Adrenal gland (tissue), 12 donors: ENCODE measurements around the gene RAMAC. TPM values are rescaled to one million over a fixed set of nuclear protein-coding genes. Genes with fewer than 3 reads are reported as not detected.

ENCODE experiments used
- DNase-seq, 7 donors: peaks; one replicate each; pipeline ENCODE4 v3.0.0-alpha.2; 2019 to 2020
- H3K27ac ChIP-seq, 5 donors: fragments of 200-600 bp; sonication (generic) in 4 of 5; 1 replicate in 3 of 5; 2 replicates in 2 of 5; pipeline versions ENCODE4 v1.5.1 to v1.8.0; 2016 to 2020; ENCODE audit warnings: mild to moderate bottlenecking in 1 of 5
- H3K27me3 ChIP-seq: fragments of 200-600 bp; 2 replicates; pipeline ENCODE4 v1.8.0; 2021
- H3K36me3 ChIP-seq, 2 donors: fragments of 200-600 bp; replicated peaks in 1 of 2; 1 replicate in 1 of 2; 2 replicates in 1 of 2; pipeline versions ENCODE4 v1.5.1 to v1.8.0; 2018 to 2022
- H3K4me1 ChIP-seq, 2 donors: fragments of 200-600 bp; replicated peaks in 1 of 2; 1 replicate in 1 of 2; 2 replicates in 1 of 2; pipeline versions ENCODE4 v1.5.1 to v1.8.0; 2018 to 2021
- H3K4me3 ChIP-seq, 4 donors: fragments of 200-600 bp; sonication (generic) in 3 of 4; one replicate each; pipeline ENCODE4 v1.5.1; 2016 to 2018
- H3K9me3 ChIP-seq, 3 donors: fragments of 200-600 bp; sonication (generic) in 1 of 3; replicated peaks in 1 of 3; 1 replicate in 2 of 3; 2 replicates in 1 of 3; pipeline versions ENCODE4 v1.5.1 to v1.8.0; 2016 to 2021
- CTCF ChIP-seq, 6 experiments: fragments of 450-650 bp in 4 of 6; fragments of 200-600 bp in 2 of 6; sonication (generic) in 1 of 6; IDR thresholded peaks; 1 replicate in 5 of 6; 2 replicates in 1 of 6; pipeline versions ENCODE4 v1.5.1 to v1.8.0; 2016 to 2021; ENCODE audit warnings: antibody characterized with exemption in 6 of 6, mild to moderate bottlenecking in 2 of 6, moderate library complexity in 1 of 6
- POLR2A ChIP-seq, 2 donors: fragments of 450-650 bp; IDR thresholded peaks; one replicate each; pipeline ENCODE4 v1.6.1; 2017; ENCODE audit warnings: antibody characterized with exemption in 2 of 2, mild to moderate bottlenecking in 2 of 2, moderate library complexity in 1 of 2
- WGBS, 4 donors: extraction: QIAGEN DNeasy Blood & Tissue Kit in 2 of 4; methylation state at CpG; one replicate each; pipeline versions ENCODE4 v1.1.5 to v1.1.7; 2013 to 2017; 5-methylcytosine and 5-hydroxymethylcytosine counted together
- intact Hi-C, 2 donors: fragments of 100-400 bp; cut with DNase I; formaldehyde crosslinking; loops; one replicate each; pipeline versions ENCODE4 v1.14.1 to v1.15.0; 2022 to 2023
- polyA plus RNA-seq, 3 donors: library from polyadenylated mRNA; stranded (reverse); fragments of 200-250 nt in 2 of 3; fragments of 350-450 nt in 1 of 3; fragmentation: Illumina TruSeq in 1 of 3; extraction: RNeasy Lipid Tissue Mini Kit (QIAGEN cat#74804) in 1 of 3; gene quantifications; one replicate each; pipeline ENCODE4 v1.2.3, GENCODE V29; 2013 to 2014
- total RNA-seq, 9 donors: library from RNA; depleted of rRNA in 4 of 9; stranded (reverse); fragments of >200 nt in 4 of 9; fragments of 120-200 nt in 1 of 9; fragmentation: NEBNext Ultra II Directional in 1 of 9; extraction: Animal tissue kit (Norgen Biotek cat#: 25700) in 1 of 9; gene quantifications; one replicate each; pipeline versions ENCODE4 v1.1.0 to v1.2.4, GENCODE V29; 2013 to 2023
- donor health status: healthy with polysubstance abuse.
- donor health status: Bipolar disorder and iron deficiency.
- donor health status: DM: yes; HTN: yes; CAD: no.
- donor health status: DM: no; HTN: no; CAD: no.
- donor health status: DM: no; HTN: no; CAD: no.
- donor health status: DM: yes; HTN: yes; CAD: no.

RAMAC gene
- total and polyA plus RNA-seq, 12 donors: 12.7 to 80.0 (median 21.7) TPM

GRCh38 chr15:83012076-83012426 is 26.0 kb downstream of the RAMAC start:
- WGBS, 4 donors: 58 to 78% (median 60%) methylated on average over 9 of the region's 9 CpGs
- intact Hi-C loops: no loop called here
- Histone ChIP-seq H3K36me3 (peaks cover 0 to 30% of the 10 kb centered on the region in 2 donors), H3K27ac (peak overlapping the region in 3 of 5 donors; percentile 71 to 87 (median 85)), H3K27me3 (no peaks in the 10 kb centered on the region), H3K4me3 (peak overlapping the region in 2 of 4 donors; percentile 85 to 95), H3K4me1 (peaks cover 12 to 18% of the 10 kb centered on the region in 2 donors), H3K9me3 (no peaks in the 10 kb centered on the region)
- no peak for TF ChIP-seq CTCF (IDR thresholded peaks at IDR 0.05)
- no peak for TF ChIP-seq POLR2A (IDR thresholded peaks at IDR 0.05)
- DNase-seq: no peak

GRCh38 chr15:83012636-83013035 is 26.6 kb downstream of the RAMAC start:
- intact Hi-C loops: no loop called here
- no peaks in the 10 kb centered on the region for H3K27me3 ChIP-seq
- peaks cover 12 to 18% of the 10 kb centered on the region in 2 donors for H3K4me1 ChIP-seq
- DNase-seq: no peak
- H3K9me3 ChIP-seq: no peaks in the 10 kb centered on the region
- H3K4me3 ChIP-seq: no peak overlapping the region
- TF ChIP-seq POLR2A (IDR thresholded peaks at IDR 0.05) (no peak), CTCF (IDR thresholded peaks at IDR 0.05) (no peak)
- peaks cover 0 to 27% of the 10 kb centered on the region in 2 donors for H3K36me3 ChIP-seq
- no peak overlapping the region for H3K27ac ChIP-seq
- 89 to 94% (median 92%) methylated on average over 6 of the region's 6 CpGs for WGBS, 4 donors

- WGBS, 4 donors: 61 to 74% (median 68%) methylated on average over 5 of the region's 5 CpGs
- H3K36me3 ChIP-seq: peaks cover 0 to 24% of the 10 kb centered on the region in 2 donors
Measured at GRCh38 chr15:83014205-83014653, 28.2 kb downstream of the RAMAC start.

GRCh38 chr15:83015361-83015760 is 29.4 kb downstream of the RAMAC start:
- peaks cover 8 to 13% of the 10 kb centered on the region in 2 donors for H3K4me1 ChIP-seq
- TF ChIP-seq POLR2A (IDR thresholded peaks at IDR 0.05) (no peak), CTCF (IDR thresholded peaks at IDR 0.05) (no peak)
- peaks cover 0 to 34% of the 10 kb centered on the region in 2 donors for H3K36me3 ChIP-seq
- no peak for DNase-seq
- intact Hi-C loops: no loop called here
- H3K9me3 ChIP-seq: no peaks in the 10 kb centered on the region
- WGBS, 4 donors: 83 to 93% (median 87%) methylated on average over 4 of the region's 4 CpGs
- no peaks in the 10 kb centered on the region for H3K27me3 ChIP-seq
- H3K27ac ChIP-seq: no peak overlapping the region
- H3K4me3 ChIP-seq: no peak overlapping the region

More at GRCh38 chr15:83014205-83014653, 28.2 kb downstream of the RAMAC start:
- Histone ChIP-seq H3K27me3 (no peaks in the 10 kb centered on the region), H3K4me1 (peaks cover 12 to 18% of the 10 kb centered on the region in 2 donors), H3K9me3 (no peaks in the 10 kb centered on the region), H3K4me3 (no peak overlapping the region), H3K27ac (no peak overlapping the region)
- no peak for DNase-seq
- no peak for TF ChIP-seq POLR2A (IDR thresholded peaks at IDR 0.05)
- TF ChIP-seq CTCF (IDR thresholded peaks at IDR 0.05): no peak
- intact Hi-C loops: no loop called here
